CD4-positive, alpha-beta T cell (primary cell): ENCODE measurements around the gene ADRA2B. TPM values are rescaled to one million over a fixed set of nuclear protein-coding genes. Genes with fewer than 3 reads are reported as not detected.

Source experiments
- ATAC-seq: fragments of 200-7000 bp; cut with Tn5 transposase; one replicate; pipeline ENCODE4 v1.10.0; 2022; ENCODE audit warnings: mild to moderate bottlenecking; ENCODE audit not compliant: poor library complexity
- CTCF ChIA-PET: fragments of 350-600 bp; sonication (Branson Sonifier 250); formaldehyde crosslinking; loops from one replicate; lab custom pipeline; 2021; ENCODE audit warnings: antibody characterized with exemption, inconsistent platforms; lab: Charles Lee
- POLR2A ChIA-PET: fragments of 350-600 bp; sonication (Branson Sonifier 250); formaldehyde crosslinking; loops from one replicate; lab custom pipeline; 2021; ENCODE audit warnings: antibody characterized with exemption, inconsistent platforms; lab: Charles Lee
- DNase-seq, 14 experiments: peaks; one replicate each; pipeline ENCODE4 v3.0.0-alpha.2; 2013 to 2020; ENCODE audit warnings: mixed read lengths in 2 of 14
- H3K27ac ChIP-seq, 2 donors: one replicate each; pipeline versions ENCODE4 v1.5.1 to v1.7.0; 2013; ENCODE audit warnings: low read length in 2 of 2, low read depth in 1 of 2, mild to moderate bottlenecking in 1 of 2
- H3K27me3 ChIP-seq, 2 experiments: 1 replicate in 1 of 2; 2 replicates in 1 of 2; pipeline versions ENCODE4 v1.6.1 to v1.7.0; 2013; ENCODE audit warnings: low read length in 2 of 2, control low read depth in 1 of 2, mild to moderate bottlenecking in 1 of 2, moderate library complexity in 1 of 2; ENCODE audit not compliant: insufficient read depth in 2 of 2, control insufficient read depth in 1 of 2
- H3K36me3 ChIP-seq: one replicate; pipeline ENCODE4 v1.6.1; 2013; ENCODE audit warnings: low read length, control low read depth; ENCODE audit not compliant: insufficient read depth
- H3K4me1 ChIP-seq: one replicate; pipeline ENCODE4 v1.6.1; 2013; ENCODE audit warnings: low read length, control low read depth; ENCODE audit not compliant: insufficient read depth
- H3K4me3 ChIP-seq: one replicate; pipeline ENCODE4 v1.5.1; 2013; ENCODE audit warnings: mild to moderate bottlenecking, low read length, moderate library complexity
- H3K9me3 ChIP-seq, 2 experiments: 1 replicate in 1 of 2; 2 replicates in 1 of 2; pipeline versions ENCODE4 v1.6.1 to v1.7.0; 2013; ENCODE audit warnings: low read length in 2 of 2, mild to moderate bottlenecking in 2 of 2, control low read depth in 1 of 2, moderate library complexity in 1 of 2; ENCODE audit not compliant: control insufficient read depth in 1 of 2, insufficient read depth in 1 of 2
- H3K27ac Mint-ChIP-seq: one replicate; pipeline ENCODE4 v1.8.0; 2020; ENCODE audit warnings: mixed read lengths
- H3K27me3 Mint-ChIP-seq: one replicate; pipeline ENCODE4 v1.8.0; 2021; ENCODE audit warnings: mixed read lengths
- H3K36me3 Mint-ChIP-seq: one replicate; pipeline ENCODE4 v1.8.0; 2021; ENCODE audit warnings: low read depth, mixed read lengths
- H3K4me1 Mint-ChIP-seq: one replicate; pipeline ENCODE4 v1.8.0; 2021; ENCODE audit warnings: low read depth, mixed read lengths
- H3K4me3 Mint-ChIP-seq: one replicate; pipeline ENCODE4 v1.8.0; 2020; ENCODE audit warnings: mild to moderate bottlenecking, mixed read lengths
- H3K9me3 Mint-ChIP-seq: one replicate; pipeline ENCODE4 v1.8.0; 2020; ENCODE audit warnings: mixed read lengths
- CTCF ChIP-seq: fragments of 200-600 bp; IDR thresholded peaks from one replicate; pipeline ENCODE4 v1.8.0; 2022; ENCODE audit warnings: antibody characterized with exemption, mild to moderate bottlenecking
- intact Hi-C, 2 experiments: fragments of 100-400 bp; cut with DNase I in 1 of 2; cut with micrococcal nuclease in 1 of 2; formaldehyde crosslinking; loops; one replicate each; pipeline versions ENCODE4 v1.15.1 to v1.9.0; 2023 to 2025; cut with DNase I, micrococcal nuclease
- total RNA-seq, 174 experiments: library from RNA in 2 of 174; stranded (reverse) in 2 of 174; gene quantifications; one replicate each; pipeline ENCODE4 v1.2.3 and lab custom pipeline; 2021 to 2026

Gene ADRA2B
- total RNA-seq, 2 experiments from 2014 or later, result 0.52 to 0.84 TPM

- intact Hi-C loops, result no loop called here
- DNase-seq (no peak), ATAC-seq (no peak)
- H3K9me3 ChIP-seq, result no peaks in the 10 kb centered on the region
- H3K36me3 ChIP-seq, result no peaks in the 10 kb centered on the region
- Mint-ChIP-seq H3K27me3 (no peaks in the 10 kb centered on the region), H3K27ac (no peak overlapping the region), H3K4me3 (no peak overlapping the region), H3K36me3 (no peaks in the 10 kb centered on the region), H3K9me3 (no peaks in the 10 kb centered on the region), H3K4me1 (no peaks in the 10 kb centered on the region)
- TF ChIP-seq CTCF, result no peak
- no peak overlapping the region for H3K4me3 ChIP-seq
- H3K4me1 ChIP-seq, result no peaks in the 10 kb centered on the region
- CTCF ChIA-PET, result no interaction called here
- H3K27ac ChIP-seq, result no peak overlapping the region
- POLR2A ChIA-PET, result no interaction called here
- no peaks in the 10 kb centered on the region for H3K27me3 ChIP-seq
Measured at GRCh38 chr2:96097441-96097840, 18.9 kb downstream of the ADRA2B start.

DNA sequence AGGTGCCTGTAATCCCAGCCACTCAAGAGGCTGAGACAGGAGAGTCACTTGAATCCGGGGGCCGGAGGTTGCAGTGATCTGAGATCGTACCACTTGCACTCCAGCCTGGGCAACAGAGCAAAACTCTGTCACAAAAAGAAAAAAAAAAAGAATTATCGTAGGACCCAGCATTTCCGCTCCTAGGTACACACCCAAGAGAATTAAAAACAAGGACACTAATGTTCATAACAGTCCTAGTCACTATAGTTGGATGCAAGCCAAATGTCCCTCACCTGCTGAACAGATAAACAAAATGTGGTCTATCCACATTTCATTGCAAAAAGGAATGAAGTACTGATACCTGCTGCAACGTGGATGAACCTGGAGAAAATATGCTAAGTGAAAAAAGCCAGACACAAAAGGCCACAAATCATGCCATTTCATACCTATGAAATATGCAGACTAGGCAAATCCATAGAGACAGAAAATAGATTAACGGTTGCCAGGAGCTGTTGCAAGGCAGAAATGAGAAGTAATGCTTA is 21.2 kb downstream of the ADRA2B start:
- no peak overlapping the region for H3K27ac Mint-ChIP-seq
- TF ChIP-seq CTCF, result no peak
- H3K9me3 Mint-ChIP-seq, result no peaks in the 10 kb centered on the region
- POLR2A ChIA-PET, result no interaction called here
- Histone ChIP-seq H3K27ac (no peak overlapping the region), H3K27me3 (no peaks in the 10 kb centered on the region), H3K4me3 (no peak overlapping the region), H3K36me3 (no peaks in the 10 kb centered on the region), H3K4me1 (no peaks in the 10 kb centered on the region), H3K9me3 (no peaks in the 10 kb centered on the region)
- no peak for DNase-seq
- no peaks in the 10 kb centered on the region for H3K4me1 Mint-ChIP-seq
- intact Hi-C loops, result no loop called here
- CTCF ChIA-PET, result no interaction called here
- H3K4me3 Mint-ChIP-seq, result no peak overlapping the region
- ATAC-seq, result no peak
- no peaks in the 10 kb centered on the region for H3K36me3 Mint-ChIP-seq
- no peaks in the 10 kb centered on the region for H3K27me3 Mint-ChIP-seq

GRCh38 chr2:96093528-96093927 is 22.8 kb downstream of the ADRA2B start:
- no peak for ATAC-seq
- CTCF ChIA-PET, result no interaction called here
- intact Hi-C loops, result no loop called here

More at GRCh38 chr2:96093528-96093927, 22.8 kb downstream of the ADRA2B start:
- H3K4me3 ChIP-seq, result no peak overlapping the region
- H3K9me3 ChIP-seq, result no peaks in the 10 kb centered on the region
- H3K36me3 Mint-ChIP-seq, result no peaks in the 10 kb centered on the region
- no peaks in the 10 kb centered on the region for H3K27me3 Mint-ChIP-seq
- no peaks in the 10 kb centered on the region for H3K4me1 Mint-ChIP-seq
- POLR2A ChIA-PET, result no interaction called here
- no peak overlapping the region for H3K4me3 Mint-ChIP-seq
- no peaks in the 10 kb centered on the region for H3K9me3 Mint-ChIP-seq
- peak in 1 of 14 experiments; percentile 5 for DNase-seq
- H3K36me3 ChIP-seq, result no peaks in the 10 kb centered on the region
- H3K4me1 ChIP-seq, result no peaks in the 10 kb centered on the region
- TF ChIP-seq CTCF, result no peak
- H3K27ac Mint-ChIP-seq, result no peak overlapping the region
- no peaks in the 10 kb centered on the region for H3K27me3 ChIP-seq
- no peak overlapping the region for H3K27ac ChIP-seq
